Keratinocyte (primary cell): Measurements from ENCODE around the gene NINJ1. TPM values are rescaled to one million over a fixed set of nuclear protein-coding genes. Genes with fewer than 3 reads are reported as not detected.

ENCODE experiments used
- DNase-seq: peaks from one replicate; pipeline ENCODE4 v3.0.0-alpha.2; 2011; ENCODE audit warnings: low read depth, missing footprints, low spot score
- FAIRE-seq: peaks from 2 replicates; lab custom pipeline; 2011; peaks lifted over from hg19 to GRCh38; lab: Jason Lieb, UNC
- H2AFZ ChIP-seq: 2 replicates; pipeline ENCODE4 v1.6.0; 2012; ENCODE audit warnings: low read length, control low read depth, inconsistent platforms; ENCODE audit not compliant: control insufficient read depth
- H3K27ac ChIP-seq: 2 replicates; pipeline ENCODE4 v1.5.1; 2011; ENCODE audit warnings: low read length; ENCODE audit not compliant: control insufficient read depth, insufficient read depth
- H3K27me3 ChIP-seq: 3 replicates; pipeline ENCODE4 v1.6.0; 2011; ENCODE audit warnings: low read length; ENCODE audit not compliant: control insufficient read depth, insufficient read depth; ENCODE audit errors: extremely low read depth
- H3K36me3 ChIP-seq, 2 experiments: 2 replicates in 1 of 2; 3 replicates in 1 of 2; pipeline ENCODE4 v1.5.1; 2011; ENCODE audit warnings: low read length in 2 of 2, mild to moderate bottlenecking in 1 of 2; ENCODE audit not compliant: control insufficient read depth in 2 of 2, insufficient read depth in 2 of 2; ENCODE audit errors: extremely low read depth in 1 of 2
- H3K4me1 ChIP-seq: 3 replicates; pipeline ENCODE4 v1.5.1; 2011; ENCODE audit warnings: low read length; ENCODE audit not compliant: control insufficient read depth, insufficient read depth; ENCODE audit errors: extremely low read depth
- H3K4me2 ChIP-seq: 3 replicates; pipeline ENCODE4 v1.6.0; 2011; ENCODE audit warnings: low read depth, low read length; ENCODE audit not compliant: control insufficient read depth, insufficient read depth; ENCODE audit errors: extremely low read depth
- H3K4me3 ChIP-seq, 3 experiments: fragments of 200-600 bp in 1 of 3; sonication (generic) in 1 of 3; 2 replicates in 2 of 3; 3 replicates in 1 of 3; pipeline ENCODE4 v1.5.1; 2011 to 2016; ENCODE audit warnings: low read length in 3 of 3, mild to moderate bottlenecking in 3 of 3, control low read depth in 2 of 3, inconsistent platforms in 1 of 3, low read depth in 1 of 3, mixed read lengths in 1 of 3, mixed run types in 1 of 3, moderate library complexity in 1 of 3; ENCODE audit not compliant: control insufficient read depth in 2 of 3, insufficient read depth in 2 of 3; ENCODE audit errors: extremely low read depth in 1 of 3
- H3K79me2 ChIP-seq: 2 replicates; pipeline ENCODE4 v1.6.0; 2012; ENCODE audit warnings: low read length; ENCODE audit not compliant: control insufficient read depth, insufficient read depth
- H3K9ac ChIP-seq: 3 replicates; pipeline ENCODE4 v1.6.0; 2011; ENCODE audit warnings: low read length; ENCODE audit not compliant: control insufficient read depth, insufficient read depth; ENCODE audit errors: extremely low read depth
- H3K9me1 ChIP-seq: 3 replicates; pipeline ENCODE4 v1.6.0; 2011; ENCODE audit warnings: low read length; ENCODE audit not compliant: control insufficient read depth, insufficient read depth; ENCODE audit errors: extremely low read depth
- H3K9me3 ChIP-seq: 2 replicates; pipeline ENCODE4 v1.5.1; 2012; ENCODE audit warnings: low read depth, low read length; ENCODE audit not compliant: control insufficient read depth
- H4K20me1 ChIP-seq: 3 replicates; pipeline ENCODE4 v1.6.0; 2011; ENCODE audit warnings: low read length; ENCODE audit not compliant: control insufficient read depth, insufficient read depth; ENCODE audit errors: extremely low read depth
- CTCF ChIP-seq, 3 experiments: IDR thresholded peaks in 1 of 3; conservative IDR thresholded peaks in 1 of 3; optimal IDR thresholded peaks in 1 of 3; 2 replicates in 2 of 3; 3 replicates in 1 of 3; pipeline versions ENCODE3 to v1.5.1; 2011; ENCODE audit warnings: low read length in 3 of 3, mild to moderate bottlenecking in 3 of 3, moderate library complexity in 2 of 3, control low read depth in 1 of 3, inconsistent platforms in 1 of 3; ENCODE audit not compliant: insufficient read depth in 2 of 3; ENCODE audit errors: extremely low read depth in 1 of 3
- EZH2 ChIP-seq: IDR thresholded peaks from one replicate; pipeline ENCODE4 v1.6.1; 2012; ENCODE audit warnings: inconsistent platforms, mild to moderate bottlenecking, low read length, moderate library complexity
- dilution Hi-C: fragments of 300-500 bp; cut with MboI; formaldehyde crosslinking; loops from one replicate; pipeline ENCODE4 v1.7.0; 2020; ENCODE audit warnings: low sequenced_read_pairs; ENCODE audit not compliant: extremely low pct_ligation_motif_present
- polyA plus RNA-seq, 5 experiments: library from polyadenylated mRNA; depleted of rRNA in 3 of 5; stranded (reverse) in 3 of 5; stranded (forward) in 1 of 5; unstranded in 1 of 5; fragments of >200 nt; gene quantifications; 1 replicate in 1 of 5; 2 replicates in 3 of 5; 3 replicates in 1 of 5; pipeline versions ENCODE4 v1.2.1 to v1.2.3, GENCODE V29; 2011 to 2012; ENCODE audit warnings: missing spikeins in 2 of 5, low read depth in 1 of 5, low replicate concordance in 1 of 5

NINJ1 gene
- polyA plus RNA-seq, 1 donor (not counting 4 experiments of a cell fraction or from before 2014, with no cell fraction given) = 7.4 TPM

GRCh38 chr9:93126825-93127368, 7.2 kb downstream of the NINJ1 start:
- no peak for FAIRE-seq
- H3K27me3 ChIP-seq = no peaks in the 10 kb centered on the region
- H2AFZ ChIP-seq = no peak overlapping the region

GRCh38 chr9:93126151-93126781, 7.8 kb downstream of the NINJ1 start:
- dilution Hi-C loops = no loop called here
- no peak overlapping the region for H2AFZ ChIP-seq
- no peaks in the 10 kb centered on the region for H3K36me3 ChIP-seq
- no peaks in the 10 kb centered on the region for H4K20me1 ChIP-seq
- no peaks in the 10 kb centered on the region for H3K27me3 ChIP-seq
- H3K27ac ChIP-seq = no peak overlapping the region
- no peak overlapping the region for H3K4me3 ChIP-seq
- no peaks in the 10 kb centered on the region for H3K4me1 ChIP-seq
- no peak for TF ChIP-seq CTCF (optimal IDR thresholded peaks at IDR 0.05 in 1 of 3, IDR thresholded peaks at IDR 0.05 in 1 of 3, conservative IDR thresholded peaks at IDR 0.05 in 1 of 3; ENCODE audit: extremely low read depth in 1 of 3, insufficient read depth in 2 of 3, low read length in 3 of 3)
- no peak for TF ChIP-seq EZH2
- DNase-seq = no peak
- H3K79me2 ChIP-seq = no peaks in the 10 kb centered on the region
- H3K9me3 ChIP-seq = no peaks in the 10 kb centered on the region
- no peaks in the 10 kb centered on the region for H3K9me1 ChIP-seq
- H3K4me2 ChIP-seq = no peak overlapping the region
- H3K9ac ChIP-seq = no peak overlapping the region
- FAIRE-seq = no peak

More at GRCh38 chr9:93126825-93127368, 7.2 kb downstream of the NINJ1 start:
- Histone ChIP-seq H3K79me2 (no peaks in the 10 kb centered on the region), H3K27ac (no peak overlapping the region), H3K4me1 (no peaks in the 10 kb centered on the region), H3K9me1 (no peaks in the 10 kb centered on the region), H3K9me3 (no peaks in the 10 kb centered on the region), H3K4me2 (no peak overlapping the region), H3K36me3 (no peaks in the 10 kb centered on the region), H3K4me3 (no peak overlapping the region), H3K9ac (no peak overlapping the region), H4K20me1 (no peaks in the 10 kb centered on the region)
- dilution Hi-C loops = no loop called here
- no peak for TF ChIP-seq CTCF (optimal IDR thresholded peaks at IDR 0.05 in 1 of 3, IDR thresholded peaks at IDR 0.05 in 1 of 3, conservative IDR thresholded peaks at IDR 0.05 in 1 of 3; ENCODE audit: extremely low read depth in 1 of 3, insufficient read depth in 2 of 3, low read length in 3 of 3)
- TF ChIP-seq EZH2 = no peak
- no peak for DNase-seq
